RWPE1 (cell line): ENCODE measurements around the gene DNMBP.
A peak's percentile ranks its signal among the peaks of the same experiment; 100 is the strongest.
"Not testable (repeated sequence)": the region's sequence is repeated elsewhere in the genome, so short reads cannot be mapped to it uniquely, and the experiment has no call there.

Experiments used
- CTCF ChIA-PET: fragments of 350-600 bp; sonication (Branson Sonifier 250); formaldehyde crosslinking; extraction: SDS; loops from one replicate; lab custom pipeline; 2021; lab: Yijun Ruan, JAX
- POLR2A ChIA-PET: fragments of 400-600 bp; formaldehyde crosslinking; extraction: SDS; loops from one replicate; lab custom pipeline; 2020; ENCODE audit warnings: antibody characterized with exemption; ENCODE audit not compliant: low non-redundant PET; lab: Yijun Ruan, JAX
- DNase-seq: peaks from one replicate; pipeline ENCODE4 v3.0.0; 2012; ENCODE audit warnings: low spot score
- H3K27ac ChIP-seq: fragments of 450-650 bp; 2 replicates; pipeline ENCODE4 v1.5.1; 2017
- CTCF ChIP-seq: fragments of 450-650 bp; conservative IDR thresholded peaks from 2 replicates; pipeline ENCODE4 v1.5.1; 2017; ENCODE audit warnings: low read depth, mild to moderate bottlenecking

The DNMBP gene

GRCh38 chr10:99943908-99944307 lies 65.8 kb downstream of the DNMBP start:
- no peak for DNase-seq
- CTCF ChIA-PET = interaction anchor here (0.9 to 1.5 kb wide), 2 partner anchors 65 to 102 kb away, joined by 3 read pairs; partner anchors contain the start of gene DNMBP
- TF ChIP-seq CTCF = no peak
- H3K27ac ChIP-seq = no peak overlapping the region
- POLR2A ChIA-PET = no interaction called here

- DNase-seq = no peak
- TF ChIP-seq CTCF = no peak
- H3K27ac ChIP-seq = no peak overlapping the region
- ChIA-PET CTCF (interaction anchor here (0.8 to 0.9 kb wide), 2 partner anchors 104 to 1373 kb away, joined by 3 to 4 read pairs; no protein-coding TSS in a partner anchor), POLR2A (no interaction called here)
Measured at GRCh38 chr10:99941942-99942820, 67.6 kb downstream of the DNMBP start.

- ChIA-PET CTCF (no interaction called here), POLR2A (no interaction called here)
- no peak overlapping the region for H3K27ac ChIP-seq
- no peak for TF ChIP-seq CTCF
- no peak for DNase-seq
Measured at GRCh38 chr10:99938563-99938962, 71.2 kb downstream of the DNMBP start.

GRCh38 chr10:99937630-99938029 lies 72.1 kb downstream of the DNMBP start:
- no peak for DNase-seq
- ChIA-PET CTCF (no interaction called here), POLR2A (no interaction called here)
- TF ChIP-seq CTCF = no peak
- H3K27ac ChIP-seq = no peak overlapping the region

GRCh38 chr10:99932203-99932957 lies 77.4 kb downstream of the DNMBP start:
- H3K27ac ChIP-seq, DNase-seq, POLR2A ChIA-PET: not testable (repeated sequence)
- CTCF ChIA-PET = interaction anchor here (0.5 to 0.6 kb wide), 2 partner anchors 25 to 78 kb away, joined by 5 to 8 read pairs; partner anchors contain the start of gene DNMBP

GRCh38 chr10:99930731-99931550 lies 78.8 kb downstream of the DNMBP start:
- POLR2A ChIA-PET = interaction anchor here (1.6 kb wide), 1 partner anchor 25 kb away, joined by 6 read pairs; no protein-coding TSS in a partner anchor
- DNase-seq = peak; percentile 93
- CTCF ChIA-PET = interaction anchor here (0.6 to 1.0 kb wide), 7 partner anchors 17 to 488 kb away, joined by 3 to 5 read pairs (median 3); partner anchors contain the start of gene DNMBP
- TF ChIP-seq CTCF = no peak
- no peak overlapping the region; the same call in 1 of the 2 replicates for H3K27ac ChIP-seq
